CD8-positive, alpha-beta memory T cell (primary cell): ENCODE data around the gene SSNA1. TPM values are rescaled to one million over a fixed set of nuclear protein-coding genes. Genes with fewer than 3 reads are reported as not detected.
A peak's percentile ranks its signal among the peaks of the same experiment; 100 is the strongest.

ENCODE experiments used
- CTCF ChIA-PET: fragments of 350-600 bp; sonication (Branson Sonifier 250); formaldehyde crosslinking; loops from one replicate; lab custom pipeline; 2021; ENCODE audit warnings: antibody characterized with exemption; lab: Charles Lee
- POLR2A ChIA-PET: fragments of 350-600 bp; sonication (Branson Sonifier 250); formaldehyde crosslinking; loops from one replicate; lab custom pipeline; 2021; ENCODE audit warnings: antibody characterized with exemption; lab: Charles Lee
- DNase-seq, 5 donors: peaks; one replicate each; pipeline versions ENCODE4 v3.0.0 to v3.0.0-alpha.2; 2020 to 2022; ENCODE audit warnings: mixed read lengths in 1 of 5
- H3K27ac ChIP-seq: one replicate; pipeline ENCODE4 v1.7.0; 2013; ENCODE audit warnings: low read depth, mild to moderate bottlenecking, low read length, moderate library complexity
- H3K27me3 ChIP-seq: 2 replicates; pipeline ENCODE4 v1.7.0; 2013; ENCODE audit warnings: low read length, mild to moderate bottlenecking; ENCODE audit not compliant: insufficient read depth, poor library complexity, severe bottlenecking
- H3K36me3 ChIP-seq: 2 replicates; pipeline ENCODE4 v1.7.0; 2013; ENCODE audit warnings: mild to moderate bottlenecking, low read length, moderate library complexity; ENCODE audit not compliant: insufficient read depth
- H3K4me1 ChIP-seq: 2 replicates; pipeline ENCODE4 v1.7.0; 2013; ENCODE audit warnings: mild to moderate bottlenecking, low read length, moderate library complexity; ENCODE audit not compliant: insufficient read depth
- H3K4me3 ChIP-seq: 2 replicates; pipeline ENCODE4 v1.7.0; 2013; ENCODE audit warnings: mild to moderate bottlenecking, low read length
- H3K9me3 ChIP-seq: 2 replicates; pipeline ENCODE4 v1.7.0; 2013; ENCODE audit warnings: mild to moderate bottlenecking, low read length
- H3K27ac Mint-ChIP-seq, 8 donors: one replicate each; pipeline ENCODE4 v1.8.0; 2020 to 2021; ENCODE audit warnings: mixed read lengths in 8 of 8, mild to moderate bottlenecking in 6 of 8, inconsistent platforms in 3 of 8, moderate library complexity in 3 of 8
- H3K27me3 Mint-ChIP-seq, 2 donors: one replicate each; pipeline ENCODE4 v1.8.0; 2020 to 2021; ENCODE audit warnings: mixed read lengths in 2 of 2, mild to moderate bottlenecking in 1 of 2, moderate library complexity in 1 of 2
- H3K36me3 Mint-ChIP-seq, 3 donors: one replicate each; pipeline ENCODE4 v1.8.0; 2020 to 2021; ENCODE audit warnings: mixed read lengths in 3 of 3, inconsistent platforms in 1 of 3, mild to moderate bottlenecking in 1 of 3
- H3K4me1 Mint-ChIP-seq, 3 donors: one replicate each; pipeline ENCODE4 v1.8.0; 2020 to 2021; ENCODE audit warnings: mixed read lengths in 3 of 3, inconsistent platforms in 1 of 3, mild to moderate bottlenecking in 1 of 3
- H3K4me3 Mint-ChIP-seq, 7 donors: one replicate each; pipeline ENCODE4 v1.8.0; 2020 to 2021; ENCODE audit warnings: mixed read lengths in 7 of 7, mild to moderate bottlenecking in 6 of 7, moderate library complexity in 4 of 7, inconsistent platforms in 2 of 7
- H3K9me3 Mint-ChIP-seq, 5 donors: one replicate each; pipeline ENCODE4 v1.8.0; 2020 to 2022; ENCODE audit warnings: mixed read lengths in 5 of 5, mild to moderate bottlenecking in 3 of 5, moderate library complexity in 2 of 5, inconsistent platforms in 1 of 5
- polyA plus RNA-seq: library from polyadenylated mRNA; unstranded; fragments of 300-500 nt; fragmentation: Illumina TruSeq; gene quantifications from one replicate; pipeline ENCODE4 v1.2.3, GENCODE V29; 2021
- total RNA-seq, 2 experiments: library from RNA; stranded (reverse); gene quantifications; one replicate each; pipeline ENCODE4 v1.2.3, GENCODE V29; 2021

The SSNA1 gene
- total RNA-seq = 100 to 1,000 TPM; 114 to 118 TPM
- 138 TPM for polyA plus RNA-seq

GRCh38 chr9:137188490-137189296, at the start of gene SSNA1, which contains the start of gene ANAPC2:
Gene SSNA1 (plus strand): TSS chr9:137188676. CDS start chr9:137188727, 51 bp downstream.
Gene ANAPC2 (minus strand): TSS chr9:137188560. CDS start chr9:137188532, 28 bp downstream.
- no peaks in the 10 kb centered on the region for H3K27me3 Mint-ChIP-seq
- H3K27ac Mint-ChIP-seq = peak within 1 kb of the TSS; percentile 85 to 99 (median 96)
- DNase-seq = peak; percentile 89 to 94 (median 90)
- peak within 1 kb of the TSS; percentile 90 to 98 (median 92) for H3K4me3 Mint-ChIP-seq
- Histone ChIP-seq H3K9me3 (no peaks in the 10 kb centered on the region), H3K27ac (peak within 1 kb of the TSS; percentile 94), H3K4me3 (peak within 1 kb of the TSS; percentile 91), H3K36me3 (peaks cover 4% of the 10 kb centered on the region), H3K27me3 (no peaks in the 10 kb centered on the region), H3K4me1 (peaks cover 33% of the 10 kb centered on the region)
- CTCF ChIA-PET = interaction anchor here (0.7 to 3.1 kb wide), 15 partner anchors 9 to 383 kb away, joined by 3 to 23 read pairs (median 5); partner anchors contain the start of genes CYSRT1, RNF224, TPRN and TUBB4B
- peaks cover 28 to 56% (median 28%) of the 10 kb centered on the region in 3 donors for H3K4me1 Mint-ChIP-seq
- no peaks in the 10 kb centered on the region for H3K9me3 Mint-ChIP-seq
- POLR2A ChIA-PET = interaction anchor here (0.6 to 2.3 kb wide), 15 partner anchors 8 to 705 kb away, joined by 3 to 20 read pairs (median 4); partner anchors contain the start of genes DPP7, NDOR1, RNF208 and TMEM203
- H3K36me3 Mint-ChIP-seq = peaks cover 0 to 55% (median 6%) of the 10 kb centered on the region in 3 donors

- no peak within 1 kb of the TSS for H3K27ac ChIP-seq
- H3K4me3 Mint-ChIP-seq = no peak within 1 kb of the TSS
- H3K9me3 ChIP-seq = no peaks in the 10 kb centered on the region
- POLR2A ChIA-PET = no interaction called here
- peaks cover 0 to 8% (median 0%) of the 10 kb centered on the region in 3 donors for H3K36me3 Mint-ChIP-seq
- H3K27me3 ChIP-seq = peaks cover 51% of the 10 kb centered on the region
- H3K4me1 ChIP-seq = no peaks in the 10 kb centered on the region
- peaks cover 0 to 6% (median 0%) of the 10 kb centered on the region in 5 donors for H3K9me3 Mint-ChIP-seq
- no peaks in the 10 kb centered on the region for H3K36me3 ChIP-seq
- no peak within 1 kb of the TSS for H3K4me3 ChIP-seq
- H3K4me1 Mint-ChIP-seq = peaks cover 0 to 4% (median 0%) of the 10 kb centered on the region in 3 donors
- peak in 3 of 5 donors; percentile 34 to 46 (median 35) for DNase-seq
- no peak within 1 kb of the TSS for H3K27ac Mint-ChIP-seq
- peaks cover 59 to 62% of the 10 kb centered on the region in 2 donors for H3K27me3 Mint-ChIP-seq
- CTCF ChIA-PET = no interaction called here
These were observed 49.6 kb upstream of the SSNA1 start, which contains the start of gene GRIN1 for GRCh38 chr9:137138722-137139467. Gene GRIN1 (plus strand): TSS chr9:137139154. CDS start chr9:137139487, 333 bp downstream.

GRCh38 chr9:137139468-137140150, 48.9 kb upstream of the SSNA1 start:
- Histone ChIP-seq H3K9me3 (no peaks in the 10 kb centered on the region), H3K27me3 (peaks cover 51% of the 10 kb centered on the region), H3K4me1 (no peaks in the 10 kb centered on the region), H3K36me3 (no peaks in the 10 kb centered on the region), H3K27ac (no peak overlapping the region), H3K4me3 (no peak overlapping the region)
- CTCF ChIA-PET = no interaction called here
- no peak overlapping the region for H3K4me3 Mint-ChIP-seq
- POLR2A ChIA-PET = no interaction called here
- H3K36me3 Mint-ChIP-seq = peaks cover 0 to 8% (median 0%) of the 10 kb centered on the region in 3 donors
- H3K4me1 Mint-ChIP-seq = peaks cover 0 to 4% (median 0%) of the 10 kb centered on the region in 3 donors
- H3K9me3 Mint-ChIP-seq = peaks cover 0 to 6% (median 0%) of the 10 kb centered on the region in 5 donors
- H3K27ac Mint-ChIP-seq = no peak overlapping the region
- DNase-seq = no peak
- peaks cover 56 to 60% of the 10 kb centered on the region in 2 donors for H3K27me3 Mint-ChIP-seq

GRCh38 chr9:137140151-137141012, 48.1 kb upstream of the SSNA1 start:
- Mint-ChIP-seq H3K4me1 (peaks cover 0 to 4% (median 0%) of the 10 kb centered on the region in 3 donors), H3K27ac (peak overlapping the region in 1 of 8 donors; percentile 2), H3K36me3 (peaks cover 0 to 8% (median 0%) of the 10 kb centered on the region in 3 donors), H3K4me3 (peak overlapping the region in 2 of 7 donors; percentile 5 to 51), H3K9me3 (peaks cover 0 to 6% (median 0%) of the 10 kb centered on the region in 5 donors), H3K27me3 (peaks cover 56 to 60% of the 10 kb centered on the region in 2 donors)
- CTCF ChIA-PET = interaction anchor here (1.0 kb wide), 1 partner anchor 13 kb away, joined by 4 read pairs; no protein-coding TSS in a partner anchor
- no peaks in the 10 kb centered on the region for H3K36me3 ChIP-seq
- peaks cover 51% of the 10 kb centered on the region for H3K27me3 ChIP-seq
- no peaks in the 10 kb centered on the region for H3K9me3 ChIP-seq
- no peak for DNase-seq
- POLR2A ChIA-PET = no interaction called here
- H3K4me1 ChIP-seq = no peaks in the 10 kb centered on the region
- H3K4me3 ChIP-seq = no peak overlapping the region
- no peak overlapping the region for H3K27ac ChIP-seq

GRCh38 chr9:137141050-137141810, 47.2 kb upstream of the SSNA1 start:
- H3K4me1 Mint-ChIP-seq = peaks cover 0 to 4% (median 0%) of the 10 kb centered on the region in 3 donors
- no peaks in the 10 kb centered on the region for H3K9me3 ChIP-seq
- peaks cover 50 to 53% of the 10 kb centered on the region in 2 donors for H3K27me3 Mint-ChIP-seq
- H3K4me1 ChIP-seq = no peaks in the 10 kb centered on the region
- H3K36me3 Mint-ChIP-seq = peaks cover 0 to 5% (median 0%) of the 10 kb centered on the region in 3 donors
- DNase-seq = no peak
- no peak overlapping the region for H3K4me3 Mint-ChIP-seq
- POLR2A ChIA-PET = no interaction called here
- peaks cover 0 to 4% (median 0%) of the 10 kb centered on the region in 5 donors for H3K9me3 Mint-ChIP-seq
- CTCF ChIA-PET = interaction anchor here (1.0 kb wide), 1 partner anchor 14 kb away, joined by 4 read pairs; no protein-coding TSS in a partner anchor
- H3K36me3 ChIP-seq = no peaks in the 10 kb centered on the region
- H3K27ac Mint-ChIP-seq = no peak overlapping the region
- no peak overlapping the region for H3K27ac ChIP-seq
- H3K27me3 ChIP-seq = peaks cover 48% of the 10 kb centered on the region
- H3K4me3 ChIP-seq = no peak overlapping the region

- H3K27me3 Mint-ChIP-seq = peaks cover 46 to 49% of the 10 kb centered on the region in 2 donors
- Histone ChIP-seq H3K36me3 (no peaks in the 10 kb centered on the region), H3K27me3 (peaks cover 43% of the 10 kb centered on the region), H3K27ac (no peak overlapping the region), H3K4me1 (no peaks in the 10 kb centered on the region), H3K4me3 (no peak overlapping the region), H3K9me3 (no peaks in the 10 kb centered on the region)
- peak overlapping the region in 1 of 7 donors; percentile 18 for H3K4me3 Mint-ChIP-seq
- no peak for DNase-seq
- H3K36me3 Mint-ChIP-seq = peaks cover 0 to 5% (median 0%) of the 10 kb centered on the region in 3 donors
- CTCF ChIA-PET = no interaction called here
- peaks cover 0 to 4% (median 0%) of the 10 kb centered on the region in 3 donors for H3K4me1 Mint-ChIP-seq
- H3K27ac Mint-ChIP-seq = peak overlapping the region in 1 of 8 donors; percentile 76
- peaks cover 0 to 4% (median 0%) of the 10 kb centered on the region in 5 donors for H3K9me3 Mint-ChIP-seq
- POLR2A ChIA-PET = no interaction called here
These were observed 46.2 kb upstream of the SSNA1 start for GRCh38 chr9:137141976-137142936.
